ENCODE data around the gene PLXNA4. TPM values are rescaled to one million over a fixed set of nuclear protein-coding genes. Genes with fewer than 3 reads are reported as not detected.

The PLXNA4 gene
- total RNA-seq, 1 experiment from 2014 or later = not detected

DNA sequence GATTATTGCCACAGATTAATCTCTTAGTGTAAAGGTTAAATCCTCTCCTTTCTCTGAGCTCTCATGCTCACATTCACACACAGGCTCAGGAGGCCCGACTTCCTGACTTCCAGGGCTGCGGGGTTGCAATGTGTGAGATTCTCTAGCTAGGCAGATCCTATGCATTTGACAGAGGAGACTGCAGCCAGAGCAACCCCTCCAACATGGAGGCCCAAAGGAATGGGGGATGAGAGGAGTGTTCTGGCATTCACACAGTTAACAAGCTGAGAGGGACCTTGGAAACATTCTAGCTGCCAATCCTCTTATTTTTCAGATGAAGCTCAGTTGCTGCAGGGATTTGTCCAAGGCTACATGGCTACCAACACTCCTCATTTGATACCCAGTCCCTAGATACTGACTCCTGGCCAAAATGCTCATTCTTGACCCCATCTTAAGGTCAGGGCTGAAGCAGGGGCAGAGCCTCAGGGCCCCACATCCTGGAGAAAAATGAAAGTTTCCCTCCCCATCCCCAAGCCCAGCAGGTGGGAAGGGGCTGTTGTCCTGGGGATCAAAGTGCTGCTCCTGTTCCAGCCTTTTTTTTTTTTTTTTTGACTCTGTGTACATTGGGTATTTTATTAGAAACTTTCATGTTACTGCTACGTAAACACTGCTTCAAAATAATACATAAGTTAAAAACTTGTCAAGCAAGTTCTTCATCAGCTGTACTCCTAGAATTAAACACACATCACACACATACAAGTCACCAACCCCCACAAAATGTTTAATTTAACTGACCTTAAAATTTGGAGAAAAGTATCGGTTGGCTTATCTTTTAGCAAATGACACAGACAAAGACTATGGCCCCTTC lies 325.6 kb downstream of the PLXNA4 start:
- H3K9ac ChIP-seq (ENCODE audit: low read length) = no peak overlapping the region
- H3K36me3 ChIP-seq (ENCODE audit: control insufficient read depth in 1 of 2, insufficient read depth in 2 of 2, low read length in 2 of 2) = no peaks in the 10 kb centered on the region
- H3K27me3 ChIP-seq (ENCODE audit: insufficient read depth, low read length) = peaks cover 17% of the 10 kb centered on the region
- H3K9me3 ChIP-seq (ENCODE audit: control insufficient read depth in 1 of 2, insufficient read depth in 1 of 2, low read depth in 1 of 2, low read length in 2 of 2) = no peaks in the 10 kb centered on the region
- H2AFZ ChIP-seq (ENCODE audit: low read depth, low read length, poor library complexity, severe bottlenecking) = no peak overlapping the region
- ChIA-PET RAD21 (ENCODE audit: low non-redundant PET in 1 of 2, low total read pairs in 2 of 2, uncharacterized antibody in 2 of 2, unreplicated experiment in 2 of 2) (no interaction called here), CTCF (interaction anchor here (1.0 kb wide), 1 partner anchor 558 kb away, joined by 4 read pairs; no protein-coding TSS in a partner anchor), POLR2A (no interaction called here)
- DNase-seq (ENCODE audit: low read depth, low spot score) (no peak), ATAC-seq (no peak)
- intact Hi-C loops (cut with micrococcal nuclease) = no loop called here
- H3K4me1 ChIP-seq (ENCODE audit: control insufficient read depth in 1 of 2, insufficient read depth in 2 of 2, low read length in 2 of 2) = no peaks in the 10 kb centered on the region
- no peaks in the 10 kb centered on the region for H4K20me1 ChIP-seq (ENCODE audit: insufficient read depth)
- H3K27ac ChIP-seq (ENCODE audit: low read depth, low read length) = no peak overlapping the region
- H3K4me2 ChIP-seq (ENCODE audit: low read length) = no peak overlapping the region
- no TSS peak for BruUV-seq (replicated peaks)
- H3K79me2 ChIP-seq (ENCODE audit: insufficient read depth, low read length) = no peaks in the 10 kb centered on the region
- no peak overlapping the region for H3K4me3 ChIP-seq (replicated peaks in 1 of 2; ENCODE audit: low read depth in 1 of 2, low read length in 2 of 2)
- TF ChIP-seq EZH2phosphoT487 (IDR thresholded peaks at IDR 0.05; ENCODE audit: borderline replicate concordance) (no peak), EZH2 (IDR thresholded peaks at IDR 0.05) (no peak), EGR1 (IDR thresholded peaks at IDR 0.05; ENCODE audit: low read depth) (no peak), JUND (IDR thresholded peaks at IDR 0.05) (no peak), ZFX (IDR thresholded peaks at IDR 0.05) (no peak), TCF7L2 (IDR thresholded peaks at IDR 0.05; ENCODE audit: borderline replicate concordance, extremely low read depth, insufficient read depth, insufficient read length) (no peak), CTCF (IDR thresholded peaks at IDR 0.05 in 2 of 3, conservative IDR thresholded peaks at IDR 0.05 in 1 of 3; ENCODE audit: borderline replicate concordance in 1 of 3, insufficient read depth in 1 of 3, low read depth in 2 of 3, low read length in 2 of 3) (no peak), RAD21 (IDR thresholded peaks at IDR 0.05; ENCODE audit: low read depth) (no peak), CEBPB (IDR thresholded peaks at IDR 0.05; ENCODE audit: low read depth) (no peak)
- TF ChIP-seq, protein P1, sequence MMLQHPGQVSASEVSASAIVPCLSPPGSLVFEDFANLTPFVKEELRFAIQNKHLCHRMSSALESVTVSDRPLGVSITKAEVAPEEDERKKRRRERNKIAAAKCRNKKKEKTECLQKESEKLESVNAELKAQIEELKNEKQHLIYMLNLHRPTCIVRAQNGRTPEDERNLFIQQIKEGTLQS (IDR thresholded peaks at IDR 0.05) = no peak
- H3K9me2 ChIP-seq (ENCODE audit: insufficient read depth) = no peaks in the 10 kb centered on the region
